Stimulated activated CD4-positive, alpha-beta T cell treated with anti-CD3 and anti-CD28 coated beads, Interleukin-4, amount 100 ng/mL, for 4 hours (primary cell): Measurements from ENCODE around the gene TNFRSF6B.
"Not testable (repeated sequence)": the region's sequence is repeated elsewhere in the genome, so short reads cannot be mapped to it uniquely, and the experiment has no call there.

Source experiments
- DNase-seq, 2 experiments: peaks; one replicate each; pipeline ENCODE4 v3.0.0-alpha.2; 2020

Gene TNFRSF6B

GRCh38 chr20:63663332-63664066 is 33.0 kb upstream of the TNFRSF6B start:
- no peak for DNase-seq

GRCh38 chr20:63664143-63664851 is 32.2 kb upstream of the TNFRSF6B start:
- DNase-seq: no peak

- DNase-seq: no peak
These were observed 31.4 kb upstream of the TNFRSF6B start for GRCh38 chr20:63664861-63665594.

- no peak for DNase-seq
These were observed 30.7 kb upstream of the TNFRSF6B start for GRCh38 chr20:63665708-63666107.

GRCh38 chr20:63667858-63668257 is 28.6 kb upstream of the TNFRSF6B start:
- DNase-seq: no peak

- DNase-seq: no peak
These were observed 28.1 kb upstream of the TNFRSF6B start for GRCh38 chr20:63668351-63668750.

- not testable (repeated sequence) for DNase-seq
These were observed 24.8 kb upstream of the TNFRSF6B start for GRCh38 chr20:63671695-63672094.

- DNase-seq: no peak
These were observed 23.8 kb upstream of the TNFRSF6B start for GRCh38 chr20:63672666-63673065.

GRCh38 chr20:63673951-63674350 is 22.5 kb upstream of the TNFRSF6B start:
- no peak for DNase-seq

GRCh38 chr20:63675681-63676368 is 20.6 kb upstream of the TNFRSF6B start:
- no peak for DNase-seq

GRCh38 chr20:63678071-63678470 is 18.4 kb upstream of the TNFRSF6B start:
- no peak for DNase-seq

- no peak for DNase-seq
These were observed 17.6 kb upstream of the TNFRSF6B start for GRCh38 chr20:63678667-63679465.

GRCh38 chr20:63679799-63680305 is 16.6 kb upstream of the TNFRSF6B start:
- DNase-seq: no peak

- no peak for DNase-seq
These were observed 16.0 kb upstream of the TNFRSF6B start for GRCh38 chr20:63680427-63680826.

GRCh38 chr20:63680857-63681608 is 15.4 kb upstream of the TNFRSF6B start:
- DNase-seq: no peak

GRCh38 chr20:63681609-63682142 is 14.8 kb upstream of the TNFRSF6B start:
- no peak for DNase-seq

- DNase-seq: no peak
These were observed 13.9 kb upstream of the TNFRSF6B start for GRCh38 chr20:63682384-63683139.

- no peak for DNase-seq
These were observed 11.0 kb upstream of the TNFRSF6B start for GRCh38 chr20:63685269-63686026.

GRCh38 chr20:63686094-63686491 is 10.4 kb upstream of the TNFRSF6B start:
- no peak for DNase-seq
